ENCODE measurements around the gene PPP2R5C. TPM values are rescaled to one million over a fixed set of nuclear protein-coding genes. Genes with fewer than 3 reads are reported as not detected.

PPP2R5C gene
- total RNA-seq, 2 donors from 2014 or later = 516 to 530 TPM

DNA sequence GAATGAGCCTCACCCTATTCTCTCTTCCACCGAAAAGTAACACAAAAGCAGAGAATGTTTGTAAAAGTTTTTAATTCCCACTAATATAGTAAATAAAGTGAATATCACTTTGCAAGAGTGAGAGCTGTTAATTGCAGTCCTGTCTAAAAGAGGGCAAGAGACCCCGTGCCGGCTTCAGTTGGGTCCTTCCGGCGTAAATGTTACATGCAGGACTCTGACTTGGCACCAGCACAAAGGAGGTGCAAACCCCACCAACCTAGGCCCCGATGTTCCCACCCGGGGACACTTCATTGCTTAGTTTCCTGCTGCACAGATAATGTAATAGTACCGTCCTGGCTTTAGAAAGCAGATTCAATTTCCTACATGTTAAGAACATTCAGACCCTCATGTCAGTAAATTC is 136.9 kb downstream of the PPP2R5C start:
- no peak for DNase-seq
- Mint-ChIP-seq H3K27me3 (no peaks in the 10 kb centered on the region), H3K4me1 (no peaks in the 10 kb centered on the region), H3K36me3 (ENCODE audit: low read depth) (peaks cover 6% of the 10 kb centered on the region), H3K4me3 (no peak overlapping the region), H3K27ac (peak overlapping the region; percentile 47)
- no peaks in the 10 kb centered on the region for H3K9me3 ChIP-seq (ENCODE audit: control insufficient read depth, low read length, poor library complexity, severe bottlenecking)
- no peak for ATAC-seq

DNA sequence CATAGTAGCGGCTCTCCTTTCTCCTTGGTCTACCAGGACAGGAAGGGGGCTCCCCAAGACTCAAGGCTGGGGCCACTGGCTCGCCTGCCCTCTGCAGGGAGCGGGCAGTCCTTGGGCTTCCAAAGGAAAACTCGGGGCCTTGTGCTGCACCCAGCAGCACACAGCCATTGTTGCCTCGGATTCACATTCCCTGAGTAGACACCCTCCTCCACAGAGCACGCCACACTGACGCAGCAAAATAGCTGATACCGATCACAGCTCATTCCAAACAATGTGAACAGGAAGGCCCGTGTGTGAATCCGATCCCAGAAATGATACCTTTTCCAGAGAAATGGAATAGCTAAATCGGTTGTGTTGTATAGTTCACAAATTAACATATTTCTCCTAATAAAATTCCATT is 137.8 kb downstream of the PPP2R5C start:
- Mint-ChIP-seq H3K27me3 (no peaks in the 10 kb centered on the region), H3K36me3 (ENCODE audit: low read depth) (peaks cover 6% of the 10 kb centered on the region), H3K4me1 (no peaks in the 10 kb centered on the region), H3K27ac (peak overlapping the region; percentile 47), H3K4me3 (no peak overlapping the region)
- ATAC-seq (no peak), DNase-seq (no peak)
- no peaks in the 10 kb centered on the region for H3K9me3 ChIP-seq (ENCODE audit: control insufficient read depth, low read length, poor library complexity, severe bottlenecking)

DNA sequence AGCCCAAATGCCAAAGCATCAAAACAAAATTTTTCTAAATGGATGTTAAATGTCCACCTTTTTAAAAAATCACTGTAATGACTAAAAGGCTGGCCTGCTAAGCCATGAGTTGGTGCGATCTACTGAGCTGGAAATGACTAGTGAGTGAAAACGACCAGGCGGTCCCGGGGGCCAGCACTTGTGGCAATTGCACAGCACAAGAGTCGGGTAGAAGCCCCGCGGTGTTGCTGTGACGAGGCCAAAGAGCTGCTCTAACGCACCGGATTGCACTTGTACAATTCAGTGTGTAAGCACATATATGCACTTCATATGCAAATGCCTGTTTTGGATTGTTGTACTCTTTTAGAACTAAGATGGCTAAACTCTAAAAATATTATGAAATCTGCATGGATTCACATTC is 138.7 kb downstream of the PPP2R5C start:
- Mint-ChIP-seq H3K4me1 (no peaks in the 10 kb centered on the region), H3K27me3 (no peaks in the 10 kb centered on the region), H3K36me3 (ENCODE audit: low read depth) (peaks cover 7% of the 10 kb centered on the region), H3K27ac (peak overlapping the region; percentile 47), H3K4me3 (no peak overlapping the region)
- no peak for DNase-seq
- no peak for ATAC-seq
- no peaks in the 10 kb centered on the region for H3K9me3 ChIP-seq (ENCODE audit: control insufficient read depth, low read length, poor library complexity, severe bottlenecking)

DNA sequence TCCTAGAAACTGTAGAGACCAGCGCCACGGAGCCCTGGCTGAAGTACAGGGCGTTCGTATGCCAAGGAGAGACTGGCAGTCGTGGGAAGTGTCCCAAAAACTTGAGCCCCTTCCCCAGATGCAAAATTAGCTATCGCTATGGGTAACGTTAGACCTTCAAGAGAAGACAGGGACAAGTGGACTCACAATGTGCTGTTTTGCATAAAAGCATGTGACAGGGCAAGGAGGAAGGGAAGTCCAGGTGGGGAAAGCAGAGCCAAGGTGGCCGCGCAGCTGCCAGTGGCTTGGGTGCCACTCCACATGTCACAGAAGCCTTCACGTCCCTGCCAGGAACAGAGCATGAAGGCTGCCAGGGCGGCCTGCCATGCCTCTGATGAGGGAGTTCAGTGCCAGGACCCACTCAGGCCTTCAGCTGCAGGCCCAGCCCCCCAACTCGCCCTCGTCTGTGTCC is 141.6 kb downstream of the PPP2R5C start:
- peaks cover 9% of the 10 kb centered on the region for H3K36me3 Mint-ChIP-seq (ENCODE audit: low read depth)
- no peak for DNase-seq
- no peak overlapping the region for H3K27ac Mint-ChIP-seq
- H3K27me3 Mint-ChIP-seq = no peaks in the 10 kb centered on the region
- ATAC-seq = no peak
- H3K4me1 Mint-ChIP-seq = no peaks in the 10 kb centered on the region
- H3K4me3 Mint-ChIP-seq = no peak overlapping the region
- no peaks in the 10 kb centered on the region for H3K9me3 ChIP-seq (ENCODE audit: control insufficient read depth, low read length, poor library complexity, severe bottlenecking)

DNA sequence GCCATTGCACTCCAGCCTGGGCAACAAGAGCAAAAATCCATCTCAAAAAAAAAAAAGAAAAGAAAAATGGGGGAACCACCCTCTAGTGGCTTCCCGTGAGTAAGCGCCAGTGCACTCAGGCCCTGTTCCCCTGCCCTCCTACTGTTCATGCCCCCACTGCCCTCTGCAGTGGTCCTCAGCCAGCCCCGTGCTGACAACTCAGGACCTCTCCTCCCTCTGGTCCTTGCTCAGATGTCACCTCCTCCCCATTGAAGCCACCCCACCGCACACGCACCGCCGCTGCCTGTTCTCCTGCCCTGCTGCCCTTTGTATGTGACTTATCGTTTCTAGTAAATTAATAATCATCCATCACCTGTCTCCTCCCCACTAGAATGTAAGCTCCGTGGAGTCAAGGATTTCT is 144.1 kb downstream of the PPP2R5C start:
- no peaks in the 10 kb centered on the region for H3K9me3 ChIP-seq (ENCODE audit: control insufficient read depth, low read length, poor library complexity, severe bottlenecking)
- ATAC-seq (no peak), DNase-seq (no peak)
- Mint-ChIP-seq H3K4me3 (no peak overlapping the region), H3K27me3 (no peaks in the 10 kb centered on the region), H3K36me3 (ENCODE audit: low read depth) (peaks cover 9% of the 10 kb centered on the region), H3K27ac (no peak overlapping the region), H3K4me1 (no peaks in the 10 kb centered on the region)

DNA sequence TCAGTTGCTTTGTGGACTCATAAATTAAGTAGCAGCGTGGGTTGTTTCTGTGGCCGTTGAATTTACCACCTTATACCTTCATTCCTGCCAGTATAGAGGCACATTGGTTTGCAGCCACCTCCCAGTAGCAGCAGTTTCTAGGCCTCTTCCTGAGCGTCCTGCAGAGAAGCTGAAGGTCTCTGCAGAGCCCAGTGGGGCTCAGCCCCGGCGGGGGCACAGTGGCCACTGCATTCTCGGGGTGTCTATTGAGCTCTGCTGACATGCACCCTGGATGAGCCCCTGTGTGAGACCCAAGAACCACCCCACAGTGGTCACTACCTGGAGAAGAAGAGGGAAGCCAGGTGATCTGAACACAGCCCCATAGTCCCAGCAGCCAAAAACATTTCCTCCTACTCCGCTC is 145.1 kb downstream of the PPP2R5C start:
- DNase-seq = no peak
- Mint-ChIP-seq H3K36me3 (ENCODE audit: low read depth) (peaks cover 9% of the 10 kb centered on the region), H3K27ac (no peak overlapping the region)

GRCh38 chr14:101907619-101908018 is 146.1 kb downstream of the PPP2R5C start:
- no peak for ATAC-seq
- H3K4me1 Mint-ChIP-seq = no peaks in the 10 kb centered on the region
- H3K27me3 Mint-ChIP-seq = no peaks in the 10 kb centered on the region
- no peak overlapping the region for H3K27ac Mint-ChIP-seq
- H3K36me3 Mint-ChIP-seq (ENCODE audit: low read depth) = peaks cover 6% of the 10 kb centered on the region
- no peak for DNase-seq
- H3K9me3 ChIP-seq (ENCODE audit: control insufficient read depth, low read length, poor library complexity, severe bottlenecking) = no peaks in the 10 kb centered on the region
- H3K4me3 Mint-ChIP-seq = no peak overlapping the region

More for the DNA sequence above, 145.1 kb downstream of the PPP2R5C start:
- no peaks in the 10 kb centered on the region for H3K9me3 ChIP-seq (ENCODE audit: control insufficient read depth, low read length, poor library complexity, severe bottlenecking)
- ATAC-seq = no peak
- H3K4me1 Mint-ChIP-seq = no peaks in the 10 kb centered on the region
- H3K27me3 Mint-ChIP-seq = no peaks in the 10 kb centered on the region
- H3K4me3 Mint-ChIP-seq = no peak overlapping the region

DNA sequence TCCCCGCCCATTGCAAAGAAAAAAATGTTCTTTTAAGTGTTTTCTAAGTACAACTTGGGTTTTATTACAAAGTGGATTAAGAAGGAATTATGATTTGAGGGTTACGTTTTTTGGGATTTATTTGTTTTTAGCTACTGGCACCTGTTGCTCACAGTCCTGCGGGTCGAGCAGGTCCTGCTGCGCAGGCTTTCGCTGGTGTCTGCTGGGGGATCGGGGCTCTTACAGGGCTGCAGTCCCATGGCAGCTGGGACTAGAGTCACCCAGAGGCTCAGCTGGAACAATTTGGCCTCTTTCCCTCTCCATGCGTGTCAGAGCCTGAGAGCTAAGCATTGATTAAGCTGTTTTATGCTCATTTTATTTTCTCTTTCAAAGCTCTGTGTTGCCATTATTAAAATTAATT is 147.3 kb downstream of the PPP2R5C start:
- peaks cover 6% of the 10 kb centered on the region for H3K36me3 Mint-ChIP-seq (ENCODE audit: low read depth)
- DNase-seq (no peak), ATAC-seq (no peak)
- no peaks in the 10 kb centered on the region for H3K4me1 Mint-ChIP-seq
- peak overlapping the region; percentile 16 for H3K27ac Mint-ChIP-seq
- no peak overlapping the region for H3K4me3 Mint-ChIP-seq
- H3K9me3 ChIP-seq (ENCODE audit: control insufficient read depth, low read length, poor library complexity, severe bottlenecking) = no peaks in the 10 kb centered on the region
- no peaks in the 10 kb centered on the region for H3K27me3 Mint-ChIP-seq

DNA sequence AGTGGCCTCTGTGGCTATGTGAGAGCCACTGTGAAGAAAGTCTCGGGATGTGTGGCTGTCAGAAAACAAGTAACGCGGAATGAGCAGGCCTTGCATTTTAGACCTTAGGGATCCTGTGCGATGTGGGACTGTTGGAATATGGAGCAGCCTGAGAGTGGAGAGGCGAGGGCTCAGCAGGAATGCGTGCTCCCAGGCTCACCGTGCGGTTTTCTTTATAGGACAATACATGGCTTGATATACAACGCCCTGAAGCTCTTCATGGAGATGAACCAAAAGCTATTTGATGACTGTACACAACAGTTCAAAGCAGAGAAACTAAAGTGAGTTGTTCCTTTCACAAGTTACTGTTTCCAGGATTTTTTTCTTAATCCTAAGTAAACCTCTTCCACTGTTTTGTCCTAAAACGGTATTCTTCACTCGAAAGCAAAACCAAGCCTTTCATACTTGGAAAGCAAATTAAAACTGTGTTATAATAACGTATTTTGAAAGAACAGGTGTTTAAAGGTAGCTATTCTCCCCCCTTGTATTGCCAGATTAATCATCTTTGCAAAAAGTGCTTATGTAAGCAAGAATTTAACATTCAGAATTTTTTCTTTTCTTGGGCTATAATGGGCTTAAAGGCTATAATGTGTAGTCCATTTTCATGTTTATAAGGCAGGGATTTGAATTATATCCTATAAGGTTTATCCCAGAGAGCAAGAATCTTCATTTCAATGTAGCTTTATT is 148.0 kb downstream of the PPP2R5C start:
- DNase-seq (no peak), ATAC-seq (no peak)
- Mint-ChIP-seq H3K36me3 (ENCODE audit: low read depth) (peaks cover 6% of the 10 kb centered on the region), H3K4me1 (no peaks in the 10 kb centered on the region), H3K27me3 (no peaks in the 10 kb centered on the region), H3K4me3 (no peak overlapping the region), H3K27ac (no peak overlapping the region)
- H3K9me3 ChIP-seq (ENCODE audit: control insufficient read depth, low read length, poor library complexity, severe bottlenecking) = no peaks in the 10 kb centered on the region

- H3K4me3 Mint-ChIP-seq = no peak overlapping the region
- no peaks in the 10 kb centered on the region for H3K4me1 Mint-ChIP-seq
- DNase-seq (no peak), ATAC-seq (no peak)
- H3K36me3 Mint-ChIP-seq (ENCODE audit: low read depth) = peaks cover 5% of the 10 kb centered on the region
- no peaks in the 10 kb centered on the region for H3K27me3 Mint-ChIP-seq
- no peaks in the 10 kb centered on the region for H3K9me3 ChIP-seq (ENCODE audit: control insufficient read depth, low read length, poor library complexity, severe bottlenecking)
- peak overlapping the region; percentile 70 for H3K27ac Mint-ChIP-seq
Measured at GRCh38 chr14:101912841-101913240, 151.3 kb downstream of the PPP2R5C start.

DNA sequence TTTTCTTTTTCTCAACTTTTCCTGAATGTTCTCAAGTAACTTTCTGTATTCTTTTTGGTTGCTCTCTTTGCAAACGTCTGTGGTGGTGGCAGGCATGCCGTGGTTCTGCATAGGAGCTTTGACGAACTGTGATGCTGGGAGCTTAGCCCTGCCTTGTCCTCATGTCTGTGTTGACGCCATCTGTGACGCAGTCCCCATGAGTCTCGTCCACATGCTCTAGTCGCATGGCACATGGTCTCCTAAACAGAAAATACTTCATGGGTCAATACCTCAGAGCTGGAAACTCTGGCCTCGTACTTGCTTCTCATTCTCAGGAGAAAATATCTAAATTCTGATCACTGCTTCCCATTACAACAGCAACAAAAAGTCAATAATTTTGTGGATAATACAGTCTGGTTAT is 152.6 kb downstream of the PPP2R5C start:
- peaks cover 5% of the 10 kb centered on the region for H3K36me3 Mint-ChIP-seq (ENCODE audit: low read depth)

GRCh38 chr14:101915871-101916815 is 154.6 kb downstream of the PPP2R5C start:
- Mint-ChIP-seq H3K27me3 (no peaks in the 10 kb centered on the region), H3K4me1 (no peaks in the 10 kb centered on the region), H3K4me3 (no peak overlapping the region), H3K27ac (peak overlapping the region; percentile 93), H3K36me3 (ENCODE audit: low read depth) (peaks cover 5% of the 10 kb centered on the region)
- DNase-seq (no peak), ATAC-seq (no peak)
- no peaks in the 10 kb centered on the region for H3K9me3 ChIP-seq (ENCODE audit: control insufficient read depth, low read length, poor library complexity, severe bottlenecking)

More for the DNA sequence above, 152.6 kb downstream of the PPP2R5C start:
- ATAC-seq (no peak), DNase-seq (no peak)
- Mint-ChIP-seq H3K27ac (peak overlapping the region; percentile 24), H3K4me3 (no peak overlapping the region), H3K27me3 (no peaks in the 10 kb centered on the region), H3K4me1 (no peaks in the 10 kb centered on the region)
- H3K9me3 ChIP-seq (ENCODE audit: control insufficient read depth, low read length, poor library complexity, severe bottlenecking) = no peaks in the 10 kb centered on the region

GRCh38 chr14:101916816-101917412 is 155.4 kb downstream of the PPP2R5C start:
- H3K27me3 Mint-ChIP-seq = no peaks in the 10 kb centered on the region
- no peaks in the 10 kb centered on the region for H3K9me3 ChIP-seq (ENCODE audit: control insufficient read depth, low read length, poor library complexity, severe bottlenecking)
- H3K36me3 Mint-ChIP-seq (ENCODE audit: low read depth) = peaks cover 5% of the 10 kb centered on the region
- no peak overlapping the region for H3K4me3 Mint-ChIP-seq
- DNase-seq = no peak
- H3K4me1 Mint-ChIP-seq = peaks cover 2% of the 10 kb centered on the region
- ATAC-seq = no peak
- peak overlapping the region; percentile 93 for H3K27ac Mint-ChIP-seq

All from T-helper 17 cell (primary cell).